Prostate gland (tissue), 2 donors: ENCODE data around the gene CACFD1. TPM values are rescaled to one million over a fixed set of nuclear protein-coding genes. Genes with fewer than 3 reads are reported as not detected.

Experiments
- DNase-seq: peaks from one replicate; pipeline ENCODE4 v3.0.0-alpha.2; 2019; ENCODE audit warnings: low spot score
- H3K27ac ChIP-seq, 2 donors: fragments of 200-600 bp; sonication (generic); 2 replicates each; pipeline ENCODE4 v1.5.1; 2017 to 2019
- H3K27me3 ChIP-seq: fragments of 200-600 bp; sonication (generic); replicated peaks from 2 replicates; pipeline ENCODE4 v1.5.1; 2019; ENCODE audit not compliant: insufficient read depth
- H3K36me3 ChIP-seq, 2 donors: fragments of 200-600 bp; sonication (generic); 1 replicate in 1 of 2; 2 replicates in 1 of 2; pipeline versions ENCODE4 v1.5.1 to v1.8.1; 2017 to 2019
- H3K4me1 ChIP-seq: fragments of 200-600 bp; sonication (generic); replicated peaks from 2 replicates; pipeline ENCODE4 v1.5.1; 2019
- H3K4me3 ChIP-seq, 2 donors: fragments of 200-600 bp; sonication (generic); 2 replicates each; pipeline ENCODE4 v1.5.1; 2017 to 2019
- H3K9me3 ChIP-seq: fragments of 200-600 bp; sonication (generic); 2 replicates; pipeline ENCODE4 v1.5.1; 2017
- POLR2A ChIP-seq: fragments of 450-650 bp; IDR thresholded peaks from one replicate; pipeline ENCODE4 v1.6.1; 2016; ENCODE audit warnings: antibody characterized with exemption, mild to moderate bottlenecking
- POLR2AphosphoS5 ChIP-seq: sonication (generic); formaldehyde crosslinking; IDR thresholded peaks from one replicate; pipeline ENCODE4 v1.6.1; 2017; ENCODE audit warnings: antibody characterized with exemption
- WGBS: methylation state at CpG from one replicate; pipeline ENCODE4 v1.1.5; 2018; 5-methylcytosine and 5-hydroxymethylcytosine counted together
- intact Hi-C: fragments of 100-400 bp; cut with DNase I; formaldehyde crosslinking; loops from one replicate; pipeline ENCODE4 v1.14.2; 2022
- total RNA-seq, 2 donors: library from RNA; depleted of rRNA; stranded (reverse); fragments of >200 nt; gene quantifications; one replicate each; pipeline ENCODE4 v1.1.0, GENCODE V29; 2016
- TF ChIP-seq, protein P1 (sequence below), 4 experiments: fragments of 200-600 bp in 2 of 4; fragments of 450-650 bp in 2 of 4; sonication (generic) in 2 of 4; IDR thresholded peaks; 1 replicate in 3 of 4; 2 replicates in 1 of 4; pipeline ENCODE4 v1.5.1; 2016 to 2019; ENCODE audit warnings: antibody characterized with exemption in 4 of 4, mild to moderate bottlenecking in 2 of 4, moderate library complexity in 2 of 4

The CACFD1 gene
- total RNA-seq, 2 donors from 2014 or later: 23.0 to 40.2 TPM

DNA sequence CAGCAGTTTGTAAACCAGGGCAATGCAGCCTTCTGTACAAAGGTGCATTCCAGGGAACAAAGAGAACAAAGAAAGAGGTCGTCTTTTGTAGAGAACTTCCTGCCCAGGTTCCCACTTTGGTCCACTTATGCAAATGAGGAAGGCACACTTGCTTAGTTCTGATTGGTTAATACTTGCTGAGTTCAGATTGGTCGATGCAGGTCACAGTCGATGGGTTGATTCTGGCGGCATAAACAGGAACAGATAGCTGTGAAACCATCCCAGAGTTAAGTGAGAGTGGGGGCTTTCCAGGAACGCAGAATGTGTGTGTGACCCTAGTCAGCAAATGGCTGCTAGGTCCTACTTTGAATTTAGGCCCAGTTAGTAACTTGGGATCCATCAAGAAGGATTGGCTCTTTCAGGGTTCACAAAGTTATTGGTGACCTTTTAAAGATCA lies 39.4 kb upstream of the CACFD1 start:
- H3K4me3 ChIP-seq: no peak overlapping the region
- H3K27ac ChIP-seq: no peak overlapping the region
- H3K9me3 ChIP-seq: no peaks in the 10 kb centered on the region
- no peak for DNase-seq
- H3K27me3 ChIP-seq: no peaks in the 10 kb centered on the region
- intact Hi-C loops: no loop called here
- WGBS: 62% methylated on average over 5 of the region's 5 CpGs
- TF ChIP-seq, protein P1, sequence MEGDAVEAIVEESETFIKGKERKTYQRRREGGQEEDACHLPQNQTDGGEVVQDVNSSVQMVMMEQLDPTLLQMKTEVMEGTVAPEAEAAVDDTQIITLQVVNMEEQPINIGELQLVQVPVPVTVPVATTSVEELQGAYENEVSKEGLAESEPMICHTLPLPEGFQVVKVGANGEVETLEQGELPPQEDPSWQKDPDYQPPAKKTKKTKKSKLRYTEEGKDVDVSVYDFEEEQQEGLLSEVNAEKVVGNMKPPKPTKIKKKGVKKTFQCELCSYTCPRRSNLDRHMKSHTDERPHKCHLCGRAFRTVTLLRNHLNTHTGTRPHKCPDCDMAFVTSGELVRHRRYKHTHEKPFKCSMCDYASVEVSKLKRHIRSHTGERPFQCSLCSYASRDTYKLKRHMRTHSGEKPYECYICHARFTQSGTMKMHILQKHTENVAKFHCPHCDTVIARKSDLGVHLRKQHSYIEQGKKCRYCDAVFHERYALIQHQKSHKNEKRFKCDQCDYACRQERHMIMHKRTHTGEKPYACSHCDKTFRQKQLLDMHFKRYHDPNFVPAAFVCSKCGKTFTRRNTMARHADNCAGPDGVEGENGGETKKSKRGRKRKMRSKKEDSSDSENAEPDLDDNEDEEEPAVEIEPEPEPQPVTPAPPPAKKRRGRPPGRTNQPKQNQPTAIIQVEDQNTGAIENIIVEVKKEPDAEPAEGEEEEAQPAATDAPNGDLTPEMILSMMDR (IDR thresholded peaks at IDR 0.05): no peak
- TF ChIP-seq POLR2AphosphoS5: no peak
- TF ChIP-seq POLR2A: no peak
- H3K36me3 ChIP-seq: no peaks in the 10 kb centered on the region
- H3K4me1 ChIP-seq: no peaks in the 10 kb centered on the region

DNA sequence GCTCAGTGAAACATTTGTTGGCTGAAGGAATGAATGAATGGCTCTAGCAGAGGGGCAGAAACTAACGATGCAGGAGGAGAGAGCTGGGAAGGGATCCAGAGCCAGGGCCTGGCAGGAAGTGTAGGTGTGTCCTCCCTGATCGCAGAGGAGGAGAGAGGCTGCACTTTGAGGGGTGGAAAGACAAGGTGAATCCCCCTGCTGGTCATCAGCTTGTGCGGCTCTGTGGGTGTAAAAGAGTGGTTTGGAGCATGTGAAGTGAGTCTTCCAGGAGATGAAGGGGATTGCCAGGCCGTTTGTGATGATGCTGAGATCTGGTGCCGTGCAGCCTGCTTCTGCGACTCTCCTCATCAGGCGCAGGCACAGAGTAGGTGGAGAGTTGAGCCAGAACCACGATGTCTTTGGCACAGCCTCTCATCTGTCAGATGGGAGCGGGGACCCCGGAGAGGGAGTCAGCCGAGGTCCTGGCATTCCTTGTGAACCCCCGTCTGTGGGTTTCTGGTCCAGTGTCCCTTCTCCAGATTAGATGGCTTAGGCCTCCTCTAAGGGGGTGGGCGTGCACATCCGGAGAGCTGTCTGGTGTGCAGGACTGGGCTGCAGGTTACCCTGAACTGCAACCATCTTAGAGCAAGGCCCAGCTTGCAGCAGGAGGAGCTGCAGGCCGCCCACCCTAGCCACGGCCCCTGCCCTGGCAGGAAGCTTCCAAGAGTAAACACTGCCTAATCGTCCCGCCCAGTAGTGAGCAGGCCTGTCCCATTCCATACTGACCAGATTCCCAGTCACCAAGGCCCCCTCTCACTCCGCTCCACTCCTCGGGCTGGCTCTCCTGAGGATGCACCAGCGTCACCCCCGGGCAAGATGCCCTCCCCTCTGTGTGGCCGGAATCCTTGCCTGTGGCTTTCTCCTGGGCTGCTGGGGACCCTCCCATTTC lies 37.9 kb upstream of the CACFD1 start, which contains the start of gene ADAMTS13:
ADAMTS13 (plus strand) TSS at position 753 of the 928 bp plus-strand sequence; CDS start at position 830, 77 bp downstream.
- DNase-seq: no peak
- H3K27ac ChIP-seq: no peak within 1 kb of the TSS
- H3K27me3 ChIP-seq: no peaks in the 10 kb centered on the region
- intact Hi-C loops: no loop called here
- no peak within 1 kb of the TSS for H3K4me3 ChIP-seq
- 46% methylated on average over 23 of the region's 23 CpGs for WGBS
- H3K4me1 ChIP-seq: no peaks in the 10 kb centered on the region
- no peaks in the 10 kb centered on the region for H3K36me3 ChIP-seq
- no peaks in the 10 kb centered on the region for H3K9me3 ChIP-seq
- no peak for TF ChIP-seq POLR2A
- no peak for TF ChIP-seq POLR2AphosphoS5
- TF ChIP-seq, protein P1 (IDR thresholded peaks at IDR 0.05): no peak

DNA sequence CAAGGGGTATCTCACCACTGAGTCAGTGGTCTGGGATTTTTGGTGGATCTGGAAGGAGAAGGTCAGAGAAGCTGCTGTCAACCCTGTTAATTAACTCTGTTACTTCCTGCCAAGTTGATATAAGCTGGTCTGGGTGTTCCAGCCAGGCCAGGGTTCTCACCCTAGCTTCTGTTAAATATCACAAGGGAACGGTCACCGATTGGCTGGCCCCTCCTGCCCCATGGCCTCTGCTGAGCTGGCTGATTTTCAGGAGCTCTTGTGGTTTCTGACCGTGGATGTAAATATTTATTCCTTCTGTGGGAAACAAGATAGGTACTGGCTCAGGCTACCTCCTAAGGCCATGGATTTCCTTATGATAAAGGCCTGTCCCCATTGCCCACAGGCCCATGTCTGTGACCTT lies 36.6 kb upstream of the CACFD1 start:
- Histone ChIP-seq H3K27ac (no peak overlapping the region), H3K4me1 (no peaks in the 10 kb centered on the region), H3K36me3 (no peaks in the 10 kb centered on the region), H3K9me3 (no peaks in the 10 kb centered on the region), H3K27me3 (no peaks in the 10 kb centered on the region), H3K4me3 (no peak overlapping the region)
- WGBS: 62% methylated on average over 3 of the region's 3 CpGs
- intact Hi-C loops: no loop called here
- no peak for DNase-seq
- TF ChIP-seq POLR2AphosphoS5 (no peak), POLR2A (no peak)
- TF ChIP-seq, protein P1 (IDR thresholded peaks at IDR 0.05): no peak

DNA sequence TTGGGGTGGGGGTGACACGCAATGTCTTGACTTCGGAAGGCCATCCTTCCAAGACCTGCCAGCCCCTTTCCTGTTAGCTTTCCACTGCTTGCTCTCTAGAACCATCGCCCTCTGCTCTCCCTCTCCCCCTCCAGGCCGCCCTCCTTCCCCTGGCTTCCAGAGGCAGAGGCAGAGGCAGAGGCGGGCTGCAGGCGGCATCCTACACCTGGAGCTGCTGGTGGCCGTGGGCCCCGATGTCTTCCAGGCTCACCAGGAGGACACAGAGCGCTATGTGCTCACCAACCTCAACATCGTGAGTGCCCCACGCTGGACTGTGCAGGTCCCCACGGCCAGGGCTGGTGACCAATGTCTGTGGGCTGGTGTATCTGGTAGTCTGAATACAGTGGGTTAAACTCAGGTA lies 35.6 kb upstream of the CACFD1 start:
- 94% methylated on average over 10 of the region's 12 CpGs for WGBS
- H3K4me3 ChIP-seq: no peak overlapping the region
- no peaks in the 10 kb centered on the region for H3K4me1 ChIP-seq
- no peaks in the 10 kb centered on the region for H3K9me3 ChIP-seq
- H3K36me3 ChIP-seq: no peaks in the 10 kb centered on the region
- DNase-seq: no peak
- TF ChIP-seq, protein P1 (IDR thresholded peaks at IDR 0.05): no peak
- TF ChIP-seq POLR2AphosphoS5 (no peak), POLR2A (no peak)
- intact Hi-C loops: no loop called here
- no peaks in the 10 kb centered on the region for H3K27me3 ChIP-seq
- no peak overlapping the region for H3K27ac ChIP-seq
